Liver (tissue), 9 donors: ENCODE data around the gene PDK1. TPM values are rescaled to one million over a fixed set of nuclear protein-coding genes. Genes with fewer than 3 reads are reported as not detected.

ENCODE experiments used
- DNase-seq: peaks from one replicate; pipeline ENCODE4 v3.0.0-alpha.2; 2017; ENCODE audit warnings: low spot score
- H3K27ac ChIP-seq, 2 donors: one replicate each; pipeline ENCODE4 v1.7.0; 2013; ENCODE audit warnings: inconsistent platforms in 2 of 2, low read length in 2 of 2, control low read depth in 1 of 2, low read depth in 1 of 2, mild to moderate bottlenecking in 1 of 2
- H3K27me3 ChIP-seq, 4 donors: one replicate each; pipeline versions ENCODE4 v1.6.1 to v1.7.0; 2013; ENCODE audit warnings: low read length in 3 of 4, inconsistent platforms in 1 of 4, mild to moderate bottlenecking in 1 of 4, moderate library complexity in 1 of 4; ENCODE audit not compliant: control insufficient read depth in 4 of 4, insufficient read depth in 4 of 4
- H3K36me3 ChIP-seq, 4 donors: one replicate each; pipeline versions ENCODE4 v1.6.1 to v1.7.0; 2013; ENCODE audit warnings: low read length in 3 of 4, mild to moderate bottlenecking in 3 of 4, low read depth in 1 of 4, moderate library complexity in 1 of 4; ENCODE audit not compliant: control insufficient read depth in 4 of 4, insufficient read depth in 3 of 4
- H3K4me1 ChIP-seq, 4 donors: one replicate each; pipeline versions ENCODE4 v1.6.1 to v1.7.0; 2013; ENCODE audit warnings: low read length in 3 of 4, mild to moderate bottlenecking in 3 of 4, moderate library complexity in 1 of 4; ENCODE audit not compliant: control insufficient read depth in 4 of 4, insufficient read depth in 4 of 4
- H3K4me3 ChIP-seq, 3 donors: one replicate each; pipeline versions ENCODE4 v1.6.1 to v1.7.0; 2013; ENCODE audit warnings: low read length in 3 of 3, control low read depth in 1 of 3, low read depth in 1 of 3, mild to moderate bottlenecking in 1 of 3
- H3K9ac ChIP-seq, 2 donors: one replicate each; pipeline ENCODE4 v1.7.0; 2013; ENCODE audit warnings: low read length in 2 of 2, mild to moderate bottlenecking in 2 of 2, moderate library complexity in 2 of 2, control low read depth in 1 of 2, low read depth in 1 of 2
- H3K9me3 ChIP-seq, 4 donors: one replicate each; pipeline versions ENCODE4 v1.6.1 to v1.7.0; 2013; ENCODE audit warnings: low read length in 3 of 4; ENCODE audit not compliant: control insufficient read depth in 4 of 4
- EGR1 ChIP-seq, 2 donors: IDR thresholded peaks; 2 replicates each; pipeline ENCODE4 v1.6.1; 2016 to 2018; ENCODE audit warnings: antibody characterized with exemption in 2 of 2, low read depth in 2 of 2
- FOXA1 ChIP-seq: IDR thresholded peaks from 2 replicates; pipeline ENCODE4 v1.6.1; 2016; ENCODE audit warnings: antibody characterized with exemption
- FOXA2 ChIP-seq: IDR thresholded peaks from 2 replicates; pipeline ENCODE4 v1.6.1; 2016; ENCODE audit warnings: antibody characterized with exemption
- GABPA ChIP-seq, 2 donors: IDR thresholded peaks in 1 of 2; conservative IDR thresholded peaks in 1 of 2; 2 replicates each; pipeline ENCODE4 v1.6.1; 2016; ENCODE audit warnings: antibody characterized with exemption in 2 of 2, mild to moderate bottlenecking in 1 of 2, moderate library complexity in 1 of 2
- HNF4A ChIP-seq, 2 donors: conservative IDR thresholded peaks; 2 replicates each; pipeline ENCODE4 v1.6.1; 2016; ENCODE audit warnings: antibody characterized with exemption in 2 of 2, mild to moderate bottlenecking in 2 of 2
- HNF4G ChIP-seq: IDR thresholded peaks from 2 replicates; pipeline ENCODE4 v1.6.1; 2016; ENCODE audit warnings: antibody characterized with exemption
- JUND ChIP-seq, 2 donors: IDR thresholded peaks; 2 replicates each; pipeline ENCODE4 v1.6.1; 2016; ENCODE audit warnings: antibody characterized with exemption in 2 of 2
- MAX ChIP-seq: IDR thresholded peaks from 2 replicates; pipeline ENCODE4 v1.6.1; 2016; ENCODE audit warnings: antibody characterized with exemption
- NR2F2 ChIP-seq: IDR thresholded peaks from 2 replicates; pipeline ENCODE4 v1.6.1; 2016; ENCODE audit warnings: antibody characterized with exemption
- RAD21 ChIP-seq, 2 donors: IDR thresholded peaks; 2 replicates each; pipeline ENCODE4 v1.6.1; 2016; ENCODE audit warnings: antibody characterized with exemption in 2 of 2, mild to moderate bottlenecking in 2 of 2
- RXRA ChIP-seq, 2 donors: IDR thresholded peaks; 2 replicates each; pipeline ENCODE4 v1.6.1; 2017 to 2018; ENCODE audit warnings: antibody characterized with exemption in 2 of 2, mild to moderate bottlenecking in 1 of 2
- SP1 ChIP-seq: IDR thresholded peaks from 2 replicates; pipeline ENCODE4 v1.6.1; 2018; ENCODE audit warnings: antibody characterized with exemption, mild to moderate bottlenecking
- TAF1 ChIP-seq: conservative IDR thresholded peaks from 2 replicates; pipeline ENCODE4 v1.6.1; 2016; ENCODE audit warnings: antibody characterized with exemption, mild to moderate bottlenecking
- YY1 ChIP-seq: IDR thresholded peaks from 2 replicates; pipeline ENCODE4 v1.6.1; 2016; ENCODE audit warnings: antibody characterized with exemption, mild to moderate bottlenecking
- ZBTB33 ChIP-seq: IDR thresholded peaks from 2 replicates; pipeline ENCODE4 v1.6.1; 2016; ENCODE audit warnings: antibody characterized with exemption
- WGBS: extraction: QIAGEN DNeasy Blood & Tissue Kit; methylation state at CpG from one replicate; pipeline ENCODE4 v1.1.7; 2013; 5-methylcytosine and 5-hydroxymethylcytosine counted together
- polyA plus RNA-seq, 2 donors: library from polyadenylated mRNA; stranded (reverse) in 1 of 2; unstranded in 1 of 2; fragments of 200-250 nt in 1 of 2; fragments of >200 nt in 1 of 2; fragmentation: Nextera tagmentation in 1 of 2; extraction: Ambion mirVana in 1 of 2; gene quantifications; one replicate each; pipeline versions ENCODE4 v1.2.1 to v1.2.3, GENCODE V29; 2013 to 2015
- total RNA-seq, 2 donors: library from RNA; depleted of rRNA; stranded (reverse); fragments of >200 nt; gene quantifications; one replicate each; pipeline ENCODE4 v1.2.3, GENCODE V29; 2014
- TF ChIP-seq, protein P1 (sequence below): IDR thresholded peaks from 2 replicates; pipeline ENCODE4 v1.6.1; 2016; ENCODE audit warnings: antibody characterized with exemption, mild to moderate bottlenecking
- TF ChIP-seq, protein P2 (sequence below): fragments of 150-350 bp; IDR thresholded peaks from 2 replicates; pipeline ENCODE4 v1.5.1; 2017; ENCODE audit warnings: improper control_type of control experiment, low read depth, low read length; ENCODE audit not compliant: missing input control
- TF ChIP-seq, protein P3 (sequence below): IDR thresholded peaks from 2 replicates; pipeline ENCODE4 v1.6.1; 2016; ENCODE audit warnings: antibody characterized with exemption
- donor health status: healthy.
- donor health status: healthy.
- donor health status: healthy.
- donor health status: healthy.
- donor health status: healthy.

The PDK1 gene
- total and polyA plus RNA-seq, 4 donors = 4.7 to 10.9 (median 7.8) TPM

- Histone ChIP-seq H3K9ac (no peak overlapping the region), H3K27ac (no peak overlapping the region), H3K27me3 (no peaks in the 10 kb centered on the region), H3K36me3 (peaks cover 0 to 4% (median 2%) of the 10 kb centered on the region in 4 donors), H3K4me3 (no peak overlapping the region), H3K9me3 (peaks cover 0 to 10% (median 7%) of the 10 kb centered on the region in 4 donors), H3K4me1 (no peaks in the 10 kb centered on the region)
- no peak for DNase-seq
- 86% methylated on average over 4 of the region's 4 CpGs for WGBS
- TF ChIP-seq JUND (IDR thresholded peaks at IDR 0.05) (no peak), FOXA1 (no peak), NR2F2 (no peak), MAX (no peak), TAF1 (no peak), EGR1 (IDR thresholded peaks at IDR 0.05; ENCODE audit: low read depth in 2 of 2) (no peak), RAD21 (IDR thresholded peaks at IDR 0.05) (no peak), RXRA (IDR thresholded peaks at IDR 0.05) (no peak), ZBTB33 (no peak), FOXA2 (no peak), HNF4A (conservative IDR thresholded peaks at IDR 0.05) (no peak)
- TF ChIP-seq, protein P1, sequence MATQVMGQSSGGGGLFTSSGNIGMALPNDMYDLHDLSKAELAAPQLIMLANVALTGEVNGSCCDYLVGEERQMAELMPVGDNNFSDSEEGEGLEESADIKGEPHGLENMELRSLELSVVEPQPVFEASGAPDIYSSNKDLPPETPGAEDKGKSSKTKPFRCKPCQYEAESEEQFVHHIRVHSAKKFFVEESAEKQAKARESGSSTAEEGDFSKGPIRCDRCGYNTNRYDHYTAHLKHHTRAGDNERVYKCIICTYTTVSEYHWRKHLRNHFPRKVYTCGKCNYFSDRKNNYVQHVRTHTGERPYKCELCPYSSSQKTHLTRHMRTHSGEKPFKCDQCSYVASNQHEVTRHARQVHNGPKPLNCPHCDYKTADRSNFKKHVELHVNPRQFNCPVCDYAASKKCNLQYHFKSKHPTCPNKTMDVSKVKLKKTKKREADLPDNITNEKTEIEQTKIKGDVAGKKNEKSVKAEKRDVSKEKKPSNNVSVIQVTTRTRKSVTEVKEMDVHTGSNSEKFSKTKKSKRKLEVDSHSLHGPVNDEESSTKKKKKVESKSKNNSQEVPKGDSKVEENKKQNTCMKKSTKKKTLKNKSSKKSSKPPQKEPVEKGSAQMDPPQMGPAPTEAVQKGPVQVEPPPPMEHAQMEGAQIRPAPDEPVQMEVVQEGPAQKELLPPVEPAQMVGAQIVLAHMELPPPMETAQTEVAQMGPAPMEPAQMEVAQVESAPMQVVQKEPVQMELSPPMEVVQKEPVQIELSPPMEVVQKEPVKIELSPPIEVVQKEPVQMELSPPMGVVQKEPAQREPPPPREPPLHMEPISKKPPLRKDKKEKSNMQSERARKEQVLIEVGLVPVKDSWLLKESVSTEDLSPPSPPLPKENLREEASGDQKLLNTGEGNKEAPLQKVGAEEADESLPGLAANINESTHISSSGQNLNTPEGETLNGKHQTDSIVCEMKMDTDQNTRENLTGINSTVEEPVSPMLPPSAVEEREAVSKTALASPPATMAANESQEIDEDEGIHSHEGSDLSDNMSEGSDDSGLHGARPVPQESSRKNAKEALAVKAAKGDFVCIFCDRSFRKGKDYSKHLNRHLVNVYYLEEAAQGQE = no peak
Observed at GRCh38 chr2:172507199-172507598, 48.7 kb upstream of the PDK1 start.

DNA sequence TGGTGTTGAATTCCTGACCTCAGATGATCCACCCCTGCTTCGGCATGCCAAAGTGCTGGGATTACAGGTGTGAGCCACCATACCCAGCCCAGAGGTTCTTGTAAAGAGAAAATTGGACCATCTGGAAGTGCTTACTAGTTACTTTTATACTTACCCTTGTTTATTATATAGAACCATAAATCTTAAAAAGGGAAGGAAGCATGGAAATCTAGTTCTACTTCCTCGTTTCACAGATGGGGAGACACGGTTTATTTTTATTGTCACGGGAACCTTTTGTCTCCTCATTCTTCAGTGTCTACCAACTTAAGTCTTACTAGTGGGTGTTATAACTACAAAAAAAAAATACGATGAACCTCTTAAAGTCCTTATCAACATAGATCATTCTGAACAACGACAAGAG lies 45.8 kb upstream of the PDK1 start:
- Histone ChIP-seq H3K9me3 (peaks cover 10 to 25% (median 19%) of the 10 kb centered on the region in 4 donors), H3K27me3 (no peaks in the 10 kb centered on the region), H3K4me1 (no peaks in the 10 kb centered on the region), H3K27ac (no peak overlapping the region), H3K36me3 (peaks cover 0 to 1% (median 0%) of the 10 kb centered on the region in 4 donors), H3K4me3 (no peak overlapping the region), H3K9ac (no peak overlapping the region)
- TF ChIP-seq GABPA (IDR thresholded peaks at IDR 0.05 in 1 of 2, conservative IDR thresholded peaks at IDR 0.05 in 1 of 2) (no peak), SP1 (no peak), FOXA2 (no peak), YY1 (no peak), TAF1 (no peak), MAX (no peak), ZBTB33 (no peak), RXRA (IDR thresholded peaks at IDR 0.05) (no peak), FOXA1 (no peak), JUND (IDR thresholded peaks at IDR 0.05) (no peak), HNF4G (no peak), EGR1 (IDR thresholded peaks at IDR 0.05; ENCODE audit: low read depth in 2 of 2) (no peak)
- TF ChIP-seq, protein P2, sequence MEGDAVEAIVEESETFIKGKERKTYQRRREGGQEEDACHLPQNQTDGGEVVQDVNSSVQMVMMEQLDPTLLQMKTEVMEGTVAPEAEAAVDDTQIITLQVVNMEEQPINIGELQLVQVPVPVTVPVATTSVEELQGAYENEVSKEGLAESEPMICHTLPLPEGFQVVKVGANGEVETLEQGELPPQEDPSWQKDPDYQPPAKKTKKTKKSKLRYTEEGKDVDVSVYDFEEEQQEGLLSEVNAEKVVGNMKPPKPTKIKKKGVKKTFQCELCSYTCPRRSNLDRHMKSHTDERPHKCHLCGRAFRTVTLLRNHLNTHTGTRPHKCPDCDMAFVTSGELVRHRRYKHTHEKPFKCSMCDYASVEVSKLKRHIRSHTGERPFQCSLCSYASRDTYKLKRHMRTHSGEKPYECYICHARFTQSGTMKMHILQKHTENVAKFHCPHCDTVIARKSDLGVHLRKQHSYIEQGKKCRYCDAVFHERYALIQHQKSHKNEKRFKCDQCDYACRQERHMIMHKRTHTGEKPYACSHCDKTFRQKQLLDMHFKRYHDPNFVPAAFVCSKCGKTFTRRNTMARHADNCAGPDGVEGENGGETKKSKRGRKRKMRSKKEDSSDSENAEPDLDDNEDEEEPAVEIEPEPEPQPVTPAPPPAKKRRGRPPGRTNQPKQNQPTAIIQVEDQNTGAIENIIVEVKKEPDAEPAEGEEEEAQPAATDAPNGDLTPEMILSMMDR = no peak
- TF ChIP-seq, protein P3, sequence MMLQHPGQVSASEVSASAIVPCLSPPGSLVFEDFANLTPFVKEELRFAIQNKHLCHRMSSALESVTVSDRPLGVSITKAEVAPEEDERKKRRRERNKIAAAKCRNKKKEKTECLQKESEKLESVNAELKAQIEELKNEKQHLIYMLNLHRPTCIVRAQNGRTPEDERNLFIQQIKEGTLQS = no peak
- TF ChIP-seq, protein P1 = no peak
- WGBS = 81% methylated on average over 6 of the region's 6 CpGs
- DNase-seq = no peak
